ENCODE measurements around the gene ATG4A.

Gene ATG4A

GRCh38 chrX:108169768-108170167 lies 78.2 kb downstream of the ATG4A start:
- no peak for DNase-seq (ENCODE audit: low spot score)

- no peak for DNase-seq (ENCODE audit: low spot score)
Measured at GRCh38 chrX:108171671-108172070, 80.1 kb downstream of the ATG4A start.

- no peak for DNase-seq (ENCODE audit: low spot score)
Measured at GRCh38 chrX:108173874-108174273, 82.3 kb downstream of the ATG4A start.

- DNase-seq (ENCODE audit: low spot score), result no peak
Measured at GRCh38 chrX:108177351-108178142, 86.0 kb downstream of the ATG4A start.

GRCh38 chrX:108178143-108178498 lies 86.5 kb downstream of the ATG4A start:
- DNase-seq (ENCODE audit: low spot score), result no peak

- no peak for DNase-seq (ENCODE audit: low spot score)
Measured at GRCh38 chrX:108186811-108187210, 95.2 kb downstream of the ATG4A start.

GRCh38 chrX:108198420-108198819 lies 106.8 kb downstream of the ATG4A start:
- DNase-seq (ENCODE audit: low spot score), result no peak

- DNase-seq (ENCODE audit: low spot score), result no peak
Measured at GRCh38 chrX:108199041-108199440, 107.5 kb downstream of the ATG4A start.

GRCh38 chrX:108199691-108200090 lies 108.1 kb downstream of the ATG4A start:
- no peak for DNase-seq (ENCODE audit: low spot score)

- no peak for DNase-seq (ENCODE audit: low spot score)
Measured at GRCh38 chrX:108203540-108203939, 112.0 kb downstream of the ATG4A start.

Measured in HuH-7.5 (cell line).